Liver (tissue), 3 donors: Measurements from ENCODE around the gene HOXC11.

Experiments used
- ATF3 ChIP-seq: IDR thresholded peaks from 2 replicates; pipeline ENCODE4 v1.6.1; 2016; ENCODE audit warnings: antibody characterized with exemption
- CTCF ChIP-seq: fragments of 150-350 bp; IDR thresholded peaks from 2 replicates; pipeline ENCODE4 v1.5.1; 2017; ENCODE audit warnings: improper control_type of control experiment, low read depth, low read length; ENCODE audit not compliant: missing input control
- FOXA2 ChIP-seq: IDR thresholded peaks from 2 replicates; pipeline ENCODE4 v1.6.1; 2016; ENCODE audit warnings: antibody characterized with exemption
- HNF4A ChIP-seq, 2 donors: conservative IDR thresholded peaks; 2 replicates each; pipeline ENCODE4 v1.6.1; 2016; ENCODE audit warnings: antibody characterized with exemption in 2 of 2, mild to moderate bottlenecking in 2 of 2
- JUND ChIP-seq, 2 donors: IDR thresholded peaks; 2 replicates each; pipeline ENCODE4 v1.6.1; 2016; ENCODE audit warnings: antibody characterized with exemption in 2 of 2
- REST ChIP-seq: IDR thresholded peaks from 2 replicates; pipeline ENCODE4 v1.6.1; 2016; ENCODE audit warnings: antibody characterized with exemption, mild to moderate bottlenecking
- TAF1 ChIP-seq: conservative IDR thresholded peaks from 2 replicates; pipeline ENCODE4 v1.6.1; 2016; ENCODE audit warnings: antibody characterized with exemption, mild to moderate bottlenecking
- YY1 ChIP-seq: IDR thresholded peaks from 2 replicates; pipeline ENCODE4 v1.6.1; 2016; ENCODE audit warnings: antibody characterized with exemption, mild to moderate bottlenecking
- donor health status: healthy.
- donor health status: healthy.

GRCh38 chr12:54016478-54016964, 43.6 kb downstream of the HOXC11 start:
- TF ChIP-seq CTCF (no peak), REST (no peak), TAF1 (no peak), ATF3 (no peak), FOXA2 (no peak), JUND (IDR thresholded peaks at IDR 0.05) (no peak), YY1 (no peak), HNF4A (conservative IDR thresholded peaks at IDR 0.05) (no peak)
